OCI-M1 (cell line): ENCODE measurements around the gene CIAO2A.
"Not testable (repeated sequence)": the region's sequence is repeated elsewhere in the genome, so short reads cannot be mapped to it uniquely, and the experiment has no call there.

ENCODE experiments used
- DNase-seq: peaks from one replicate; lab custom pipeline; 2025; lab: John Stamatoyannopoulos, UW

The CIAO2A gene

DNA sequence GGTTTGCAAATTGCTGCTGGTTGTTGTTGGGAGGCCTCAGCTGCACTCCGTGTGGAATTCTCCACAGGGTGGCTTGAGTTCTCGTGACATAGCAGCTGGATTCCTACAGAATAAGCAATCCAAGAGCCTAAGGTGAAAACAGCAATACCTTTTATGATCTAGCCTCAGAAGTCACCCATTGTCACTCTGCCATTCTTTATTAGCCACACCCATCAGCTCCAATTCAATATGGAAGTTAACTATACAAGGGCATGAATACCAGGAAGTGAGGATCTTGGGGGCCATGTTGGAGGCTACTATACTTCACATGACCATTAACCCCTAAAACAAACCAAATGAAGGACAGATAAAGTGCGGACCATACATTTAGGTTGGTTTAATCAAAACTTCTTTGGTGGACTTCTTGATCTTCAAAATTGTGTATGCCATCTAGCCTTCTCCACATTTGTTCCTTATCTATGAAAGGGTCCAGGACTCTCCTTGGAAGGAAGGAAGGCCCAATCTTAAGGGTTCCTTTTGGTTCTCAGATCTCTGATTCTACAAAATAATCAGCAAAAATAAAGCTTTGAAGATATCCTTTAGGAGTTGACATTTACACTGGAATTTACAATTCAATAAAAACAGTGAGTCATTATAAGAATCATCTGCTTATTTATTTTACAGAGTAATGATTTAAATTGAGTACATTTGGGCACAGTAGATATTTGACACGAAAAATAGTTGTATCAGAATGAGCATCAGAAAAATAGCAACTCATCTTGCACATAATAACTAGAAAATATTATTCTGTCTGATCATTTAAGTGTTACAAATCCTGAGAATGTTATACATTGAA, 21.5 kb downstream of the CIAO2A start:
- DNase-seq = no peak

DNA sequence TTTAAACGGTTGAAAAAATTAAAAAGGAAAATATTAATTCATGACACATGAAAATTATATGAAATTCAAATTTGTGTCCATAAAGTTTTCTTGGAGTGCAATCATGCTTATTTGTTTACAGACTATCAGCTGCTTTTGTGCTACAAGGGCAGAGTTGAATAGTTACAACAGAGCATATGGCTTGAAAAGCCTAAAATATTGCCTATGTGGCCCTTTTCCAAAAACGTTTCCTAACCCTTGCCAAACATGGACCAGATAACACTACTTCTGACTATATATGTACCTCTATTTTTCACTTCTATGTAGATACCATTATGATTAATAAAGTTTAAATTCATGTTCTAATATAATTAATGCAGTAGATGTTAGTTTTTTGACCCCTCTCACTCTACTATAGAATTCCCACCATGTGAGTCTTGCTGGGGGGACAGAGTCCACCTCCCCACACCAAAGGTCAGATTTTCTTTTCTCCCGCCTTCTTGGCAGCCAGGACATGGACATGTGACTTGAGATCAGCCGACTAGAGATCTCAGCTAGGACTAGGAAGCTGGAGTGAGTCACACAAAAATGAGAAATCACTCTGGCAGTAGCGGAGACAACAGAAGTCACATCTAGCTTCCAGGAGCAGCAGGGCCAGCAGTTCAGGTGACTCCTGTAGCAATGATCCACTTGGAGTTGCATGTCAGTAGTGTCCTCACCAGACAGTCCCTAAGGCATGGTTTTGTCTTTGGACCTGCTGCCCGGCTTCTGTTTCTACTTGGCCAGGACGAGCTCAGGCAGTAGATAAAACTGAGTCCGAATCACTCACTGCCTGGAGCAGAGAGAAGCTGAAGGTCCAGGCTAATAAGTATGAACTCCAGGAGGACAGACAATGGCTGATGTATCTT, 22.4 kb downstream of the CIAO2A start:
- peak; percentile 17 for DNase-seq

DNA sequence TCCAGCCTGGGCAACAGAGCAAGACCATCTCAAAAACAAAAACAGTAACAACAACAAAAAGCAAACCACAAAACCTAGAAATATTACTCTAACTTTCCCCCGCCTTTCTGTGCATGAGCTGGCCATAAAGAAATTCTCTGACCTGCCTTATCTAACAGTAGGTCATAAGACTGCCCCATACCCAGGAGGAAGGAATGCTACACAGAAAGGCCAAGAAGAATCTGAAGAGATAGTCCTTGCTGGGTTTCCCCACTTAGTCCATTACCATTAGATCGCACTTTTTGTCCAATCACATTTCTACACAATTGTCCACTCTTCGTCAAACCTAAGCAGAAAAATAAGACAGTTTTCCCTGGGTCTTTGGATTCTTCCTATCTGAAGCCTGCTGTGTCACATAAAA, 23.5 kb downstream of the CIAO2A start:
- peak; percentile 33 for DNase-seq

DNA sequence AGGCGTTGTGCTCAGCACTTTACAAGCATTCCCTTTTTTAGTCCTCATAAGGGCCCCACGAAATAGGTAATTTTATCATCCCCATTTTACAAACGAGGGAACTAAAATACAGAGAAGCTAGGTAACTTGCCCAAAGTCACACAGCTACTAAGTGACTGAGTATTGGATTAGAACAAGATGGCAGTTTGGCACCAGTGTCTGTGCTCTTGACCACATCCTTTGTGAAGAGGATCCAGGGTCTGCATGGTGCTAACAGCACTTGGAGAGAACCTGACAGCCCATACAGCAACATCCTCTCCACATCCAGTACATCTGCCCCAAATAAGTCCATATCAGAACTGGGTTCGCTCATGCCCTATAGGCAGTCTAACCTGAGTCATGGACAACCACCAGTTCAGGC, 25.5 kb downstream of the CIAO2A start:
- no peak for DNase-seq

DNA sequence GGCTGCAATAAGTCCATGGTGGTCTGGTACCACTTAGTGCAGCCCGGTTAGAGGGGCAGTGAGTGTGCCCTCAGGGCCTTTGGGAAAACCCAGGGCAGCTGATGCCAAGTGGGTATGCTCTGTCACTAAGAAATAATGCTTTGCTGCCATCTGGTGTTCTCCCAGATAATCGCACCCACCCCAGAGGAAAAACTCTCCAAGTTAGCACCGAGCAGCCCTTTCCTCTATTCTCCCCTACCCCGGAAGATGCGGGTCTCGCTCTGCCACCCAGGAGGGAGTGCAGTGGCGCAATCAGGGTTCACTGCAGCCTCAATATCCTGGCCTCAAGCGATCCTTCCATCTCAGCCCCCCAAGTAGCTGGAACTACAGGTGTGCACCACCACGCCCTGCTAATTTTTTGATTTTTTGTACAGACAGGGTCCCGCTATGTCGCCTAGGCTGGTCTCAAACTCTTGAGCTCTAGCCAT, 26.0 kb downstream of the CIAO2A start:
- peak; percentile 82 for DNase-seq

DNA sequence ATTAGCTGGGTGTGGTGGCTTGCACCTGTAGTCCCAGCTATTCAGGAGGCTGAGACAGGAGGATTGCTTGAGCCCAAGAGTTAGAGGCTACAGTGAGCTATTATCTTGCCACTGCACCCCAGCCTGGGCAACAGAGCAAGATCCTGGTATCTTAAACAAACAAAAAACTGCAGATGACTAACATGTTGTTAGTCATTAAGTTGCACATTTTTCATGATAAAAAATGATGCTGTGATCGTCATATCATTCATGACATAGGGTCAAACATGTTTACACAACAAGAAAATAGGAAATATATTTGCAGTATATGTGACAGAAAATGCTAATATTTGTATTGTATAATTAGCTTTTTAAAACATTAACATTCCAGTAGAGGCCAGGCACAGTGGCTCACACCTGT, 27.2 kb downstream of the CIAO2A start:
- DNase-seq = no peak

DNA sequence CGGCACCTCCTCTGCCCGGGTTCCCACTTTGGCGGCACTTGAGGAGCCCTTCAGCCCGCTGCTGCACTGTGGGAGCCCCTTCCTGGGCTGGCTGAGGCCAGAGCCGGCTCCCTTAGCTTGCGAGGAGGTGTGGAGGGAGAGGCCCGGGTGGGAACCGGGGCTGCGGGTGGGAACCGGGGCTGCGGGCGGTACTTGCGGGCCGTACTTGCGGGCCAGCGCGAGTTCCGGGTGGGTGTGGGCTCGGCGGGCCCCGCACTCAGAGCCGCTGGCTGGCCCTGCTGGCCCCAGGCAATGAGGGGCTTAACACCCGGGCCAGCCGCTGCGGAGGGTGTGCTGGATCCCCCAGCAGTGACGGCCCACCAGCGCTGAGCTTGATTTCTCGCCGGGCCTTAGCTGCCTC, 32.9 kb downstream of the CIAO2A start:
- DNase-seq = no peak

DNA sequence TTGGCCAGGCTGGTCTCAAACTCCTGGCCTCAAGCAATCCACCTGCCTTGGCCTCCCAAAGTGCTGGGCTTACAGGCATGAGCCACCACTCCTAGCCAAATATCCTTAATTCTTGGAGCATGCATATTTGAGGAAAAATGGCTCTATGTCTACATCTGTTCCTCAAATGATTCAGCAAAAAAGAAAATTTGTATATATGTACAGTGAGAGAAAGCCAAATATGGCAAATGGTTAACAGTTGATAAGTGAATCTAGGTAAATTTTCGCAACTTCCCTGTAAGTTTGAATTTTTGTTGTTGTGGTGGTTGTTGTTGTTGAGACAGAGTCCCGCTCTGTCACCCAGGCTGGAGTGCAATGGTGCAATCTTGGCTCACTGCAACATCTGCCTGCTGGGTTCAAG, 34.5 kb downstream of the CIAO2A start:
- peak; percentile 37 for DNase-seq

DNA sequence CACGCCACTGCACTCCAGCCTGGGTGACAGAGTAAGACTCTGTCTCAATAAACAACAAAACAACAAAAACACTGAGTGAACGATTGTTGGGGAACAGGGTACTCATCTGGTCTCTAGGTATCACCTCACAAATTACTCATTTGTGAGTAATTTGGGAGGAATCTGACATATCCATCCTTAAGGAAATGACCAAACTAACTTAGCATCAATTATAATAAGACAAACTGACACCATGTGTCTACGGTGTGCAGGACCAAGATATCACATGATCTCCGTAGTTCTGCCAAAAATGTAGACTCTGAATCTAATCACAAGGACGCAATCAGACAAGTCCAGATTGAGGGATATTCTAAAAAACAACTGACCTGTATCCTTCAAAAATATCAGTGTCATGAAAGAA, 35.4 kb downstream of the CIAO2A start:
- DNase-seq = no peak

DNA sequence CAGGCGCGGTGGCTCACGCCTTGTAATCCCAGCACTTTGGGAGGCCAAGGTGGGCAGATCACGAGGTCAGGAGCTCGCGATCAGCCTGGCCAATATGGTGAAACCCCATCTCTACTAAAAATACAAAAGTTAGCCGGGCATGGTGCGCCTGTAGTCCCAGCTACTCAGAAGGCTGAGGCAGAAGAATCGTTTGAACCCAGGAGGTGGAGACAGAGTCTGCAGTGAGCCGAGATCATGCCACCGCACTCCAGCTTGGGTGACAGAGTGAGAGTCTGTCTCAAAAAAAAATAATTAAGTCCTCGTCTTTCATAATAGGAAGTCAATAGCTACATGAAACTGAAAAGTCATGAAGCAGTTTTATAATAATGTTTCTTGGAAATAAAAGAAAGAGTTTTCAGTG, 40.0 kb downstream of the CIAO2A start:
- DNase-seq = not testable (repeated sequence)

DNA sequence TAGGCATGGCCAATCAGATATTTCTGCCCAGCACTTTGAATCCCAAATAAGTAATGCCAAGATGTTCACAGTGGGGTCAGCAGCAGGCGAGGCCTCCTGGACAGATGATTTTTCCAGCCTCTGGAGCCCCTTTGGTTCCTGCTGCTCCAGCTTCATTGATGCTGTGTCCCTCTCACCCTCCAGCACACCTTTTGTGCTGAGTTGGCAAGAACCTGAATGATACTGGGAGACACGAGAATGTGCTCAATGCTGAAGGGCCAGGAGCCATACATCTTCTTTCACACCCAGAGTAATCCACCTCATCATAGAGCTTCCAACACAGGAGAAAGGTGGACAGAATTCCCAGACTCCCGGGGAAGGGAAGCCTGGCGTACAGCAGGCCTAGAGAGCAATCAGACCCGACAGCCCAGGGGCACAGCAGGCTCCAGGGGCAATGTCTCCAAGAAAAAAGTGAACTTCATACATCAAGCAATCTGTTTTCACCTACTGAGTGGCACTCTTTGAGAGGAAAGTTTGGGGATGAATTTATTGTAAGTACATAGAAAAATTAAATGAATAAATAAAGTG, 40.6 kb downstream of the CIAO2A start:
- no peak for DNase-seq

DNA sequence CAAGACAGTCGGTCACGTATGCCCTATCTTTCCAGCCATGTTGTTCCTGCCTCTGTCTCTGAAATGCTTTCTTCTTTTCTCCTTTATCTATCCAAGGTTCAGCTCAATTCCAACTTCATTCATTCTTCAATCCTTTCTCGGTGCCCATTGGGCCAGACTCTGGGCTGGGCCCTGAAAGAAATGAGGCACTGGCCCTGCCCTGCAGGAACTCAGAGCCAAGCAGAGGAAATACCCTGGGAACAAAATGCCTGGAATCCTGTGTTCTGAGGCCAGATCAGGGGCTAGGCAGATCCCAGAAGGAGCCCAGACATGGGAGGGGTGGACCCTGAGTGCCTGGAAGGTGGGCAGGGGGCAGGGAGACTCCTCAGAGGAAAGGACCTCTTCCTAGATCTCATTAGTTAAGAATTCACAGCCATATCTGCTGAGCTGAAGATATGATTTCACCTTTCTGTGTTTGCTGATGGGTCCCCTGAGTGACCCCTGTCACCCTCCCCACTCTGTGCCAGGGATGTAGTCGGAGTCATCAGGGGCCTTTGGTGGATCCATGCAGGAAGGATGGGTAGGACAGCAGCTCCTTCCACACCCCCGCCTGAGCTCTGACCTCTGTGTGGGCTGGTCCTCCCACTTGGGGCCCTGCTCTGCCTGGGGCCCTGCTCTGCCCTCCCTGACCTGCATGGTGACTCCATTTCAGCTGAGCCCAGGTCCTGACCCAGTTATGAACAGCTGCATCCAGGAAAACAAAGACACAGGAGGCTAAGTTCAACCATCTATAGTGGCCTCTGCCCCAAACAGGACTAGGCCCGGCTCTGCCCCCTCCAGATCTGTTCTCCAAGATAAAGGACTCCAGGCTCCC, 42.0 kb downstream of the CIAO2A start:
- no peak for DNase-seq

DNA sequence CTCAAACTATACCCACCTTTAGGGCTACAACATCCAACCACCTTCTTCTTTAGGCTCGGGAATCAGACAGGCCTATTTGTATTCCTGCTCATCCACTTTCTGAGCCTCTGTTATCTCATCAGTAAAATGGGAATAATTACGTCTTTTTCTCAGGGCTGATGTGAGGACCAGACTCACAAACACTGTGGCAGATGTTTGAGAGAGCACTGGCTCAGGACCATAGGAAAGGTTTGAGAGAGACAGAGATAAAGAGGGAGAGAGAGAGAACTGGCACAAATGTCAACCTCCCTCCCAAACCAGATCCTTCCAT, 42.6 kb downstream of the CIAO2A start:
- DNase-seq = no peak

DNA sequence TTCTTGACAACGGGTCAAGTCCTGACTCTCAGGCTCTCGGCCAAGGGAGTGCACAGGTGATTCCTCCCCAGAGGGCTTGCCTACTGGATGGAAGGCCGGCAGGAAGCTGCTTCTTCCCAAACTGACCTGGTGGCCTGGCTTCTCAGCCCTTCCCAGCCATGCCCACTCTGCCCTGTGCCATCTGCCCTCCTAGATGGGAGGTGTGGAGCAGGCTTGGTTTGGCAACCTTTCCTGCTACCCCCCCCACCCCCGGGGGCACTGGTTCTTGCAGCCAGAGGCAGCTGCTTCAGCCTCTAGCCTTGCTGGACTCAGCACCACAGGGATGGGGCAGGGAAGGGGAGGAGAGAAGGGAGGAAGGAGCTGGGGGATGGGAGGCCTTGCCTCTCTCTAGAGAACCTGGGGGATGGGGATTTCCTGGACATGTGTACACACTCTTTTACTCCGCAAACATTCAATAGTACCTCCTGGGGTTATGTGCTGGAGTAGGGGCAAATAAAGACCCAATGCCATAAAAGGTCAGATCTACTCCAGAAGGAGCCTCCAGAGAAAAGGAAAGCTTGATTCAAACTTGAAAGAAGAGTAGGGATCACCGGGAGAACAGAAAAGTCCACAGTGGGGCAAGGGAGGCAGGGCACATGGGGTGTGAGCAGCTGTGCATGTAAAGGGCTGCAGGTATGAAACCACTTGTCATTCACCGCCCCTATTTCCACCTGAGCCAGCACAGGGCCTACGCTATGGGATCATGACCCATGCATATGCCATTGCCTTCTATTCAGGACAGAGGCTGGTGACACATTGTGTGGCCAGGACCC, 43.2 kb downstream of the CIAO2A start:
- DNase-seq = no peak

DNA sequence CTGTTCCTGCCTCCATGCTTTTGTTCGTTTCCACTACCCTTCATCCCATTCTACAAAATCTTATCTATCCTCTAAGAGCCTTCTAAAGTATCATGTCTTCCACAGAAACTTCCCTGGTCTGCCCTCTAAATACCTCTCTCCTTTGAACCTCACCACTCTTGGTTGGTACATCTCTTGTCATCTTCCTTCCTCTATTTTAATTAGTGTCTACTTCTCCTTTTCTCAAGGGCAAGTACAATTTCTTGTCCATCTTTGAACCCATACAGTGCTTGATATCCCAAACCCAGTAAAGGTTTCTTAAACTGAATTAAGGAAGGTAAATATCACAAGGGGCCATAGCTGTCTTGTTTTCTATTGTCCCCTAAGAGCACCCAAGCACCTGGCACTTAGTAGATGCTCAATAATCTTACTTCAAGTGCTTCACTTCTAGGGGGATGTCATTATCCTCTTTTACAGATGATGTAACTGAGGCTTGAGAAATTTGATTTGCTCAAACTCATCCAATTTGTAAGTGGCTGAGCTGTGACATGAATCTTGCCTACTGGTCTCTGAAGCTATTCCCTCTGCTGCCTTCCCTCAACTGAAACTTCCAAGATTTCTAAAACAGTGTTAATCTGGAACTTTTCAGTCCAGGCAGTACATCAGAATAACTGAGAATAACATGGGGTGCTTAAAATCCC, 44.7 kb downstream of the CIAO2A start:
- DNase-seq = peak; percentile 23

DNA sequence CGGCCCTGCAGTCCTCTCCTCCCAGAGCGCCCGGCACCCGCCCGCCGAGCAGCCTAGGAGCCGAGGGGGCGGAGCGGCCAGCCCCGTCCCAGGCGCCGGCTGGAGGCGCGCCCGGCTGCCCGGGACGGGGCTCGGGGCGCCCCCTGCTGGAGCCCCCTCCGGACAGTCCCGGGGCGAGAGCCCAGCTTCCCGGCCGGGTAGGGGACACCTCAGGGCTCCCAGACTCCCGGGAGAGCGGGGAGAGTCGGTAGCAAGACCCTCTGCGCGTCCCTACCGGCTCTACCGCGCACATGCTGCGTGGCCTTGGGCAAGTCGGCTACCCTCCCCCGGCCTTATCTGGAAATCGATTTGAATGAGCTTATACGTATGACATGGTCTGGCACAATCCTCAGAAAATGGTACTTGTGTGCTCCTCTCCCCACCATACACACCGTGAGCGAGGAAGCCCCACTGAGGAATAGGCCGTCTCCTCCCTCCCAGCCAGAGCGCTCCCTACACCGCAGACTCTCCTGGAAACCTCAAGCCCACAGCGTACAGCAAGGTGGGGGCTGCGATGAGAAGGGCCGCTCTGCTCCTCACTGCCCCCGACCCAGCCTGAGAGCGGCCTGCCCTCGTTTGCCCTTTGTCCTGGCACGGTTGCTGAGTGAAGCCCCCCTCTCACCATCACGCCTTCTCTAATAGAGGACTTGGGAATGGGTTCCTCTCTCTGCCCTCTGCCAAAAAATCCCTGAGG, 47.1 kb downstream of the CIAO2A start, which contains the start of gene DAPK2:
TSS of gene DAPK2 (minus strand) at position 65 of the 733 bp plus-strand sequence. CDS start 6,224 bp downstream, outside the sequence.
- DNase-seq = peak; percentile 84

DNA sequence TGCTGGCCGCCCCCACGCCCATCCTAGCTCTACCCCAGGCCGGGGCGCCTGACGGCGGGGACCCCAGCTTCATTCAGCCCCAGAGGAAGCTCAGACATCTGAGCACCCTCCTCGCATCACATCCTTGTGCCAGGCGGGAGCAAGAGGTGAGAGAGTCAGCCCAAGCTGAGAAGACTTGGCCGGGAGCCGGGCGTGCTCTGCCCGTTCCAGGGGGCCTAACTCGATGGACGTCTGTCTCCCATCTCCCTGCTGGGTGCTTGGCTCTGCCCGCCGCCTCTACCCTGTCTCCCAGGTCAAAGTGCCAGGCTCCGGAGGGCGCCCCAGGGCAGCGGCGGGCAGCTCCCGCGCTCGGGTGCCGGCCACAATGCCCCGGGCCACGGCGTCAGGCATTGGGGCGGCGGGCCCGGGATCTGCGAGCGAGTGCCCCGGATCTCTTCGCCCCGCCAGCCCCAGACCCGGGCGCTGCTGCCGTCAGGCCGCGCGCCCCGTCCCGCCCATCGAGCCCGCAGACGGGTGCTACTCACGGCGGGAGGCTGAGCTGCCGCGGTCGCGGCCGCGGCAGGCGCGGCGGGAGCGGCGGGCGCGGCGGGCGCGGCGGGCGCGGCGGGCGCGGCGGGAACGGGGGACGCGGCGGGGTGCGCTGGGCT, 47.7 kb downstream of the CIAO2A start:
- peak; percentile 56 for DNase-seq

DNA sequence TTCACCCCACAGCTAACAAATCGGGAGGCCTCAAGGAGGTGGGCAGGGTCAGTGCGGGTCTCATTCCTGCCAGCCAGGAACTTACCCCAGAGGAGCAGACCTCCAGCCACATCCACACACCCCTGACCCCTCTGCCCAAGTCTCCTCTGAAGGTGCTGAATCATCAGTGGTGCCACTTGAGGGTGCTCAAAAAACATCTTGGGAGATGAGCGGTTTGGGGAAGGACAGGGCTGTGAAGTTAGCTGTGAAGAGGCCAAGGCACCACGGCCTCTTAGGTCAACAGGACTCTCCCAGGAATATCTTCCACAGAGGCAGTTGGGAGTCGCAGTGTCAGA, 48.6 kb downstream of the CIAO2A start:
- no peak for DNase-seq
